ENCODE results near the gene MTHFD1L. TPM values are rescaled to one million over a fixed set of nuclear protein-coding genes. Genes with fewer than 3 reads are reported as not detected.

MTHFD1L gene
- total and polyA plus RNA-seq, 3 donors from 2014 or later = 23.4 to 35.3 (median 29.5) TPM

- intact Hi-C loops (cut with DNase I; ENCODE audit: low total_unique reads) = no loop called here
- H3K27ac ChIP-seq = peak overlapping the region in 1 of 2 donors; percentile 10
Measured at GRCh38 chr6:150907383-150907782, 41.9 kb downstream of the MTHFD1L start.

GRCh38 chr6:150908901-150909300 is 43.4 kb downstream of the MTHFD1L start:
- Histone ChIP-seq H3K4me3 (no peak overlapping the region), H3K27me3 (no peaks in the 10 kb centered on the region), H3K9me3 (no peaks in the 10 kb centered on the region), H3K4me1 (peaks cover 6% of the 10 kb centered on the region), H3K36me3 (ENCODE audit: low read depth, missing control alignments) (no peaks in the 10 kb centered on the region), H3K27ac (no peak overlapping the region)
- intact Hi-C loops (cut with DNase I; ENCODE audit: low total_unique reads) = no loop called here
- 91 to 93% methylated on average over 2 of the region's 2 CpGs for WGBS, 2 donors
- no peak for DNase-seq
- TF ChIP-seq CTCF (IDR thresholded peaks at IDR 0.05) (no peak), POLR2A (IDR thresholded peaks at IDR 0.05) (no peak)

More at GRCh38 chr6:150907383-150907782, 41.9 kb downstream of the MTHFD1L start:
- Histone ChIP-seq H3K4me1 (peaks cover 8% of the 10 kb centered on the region), H3K36me3 (ENCODE audit: low read depth, missing control alignments) (no peaks in the 10 kb centered on the region), H3K4me3 (no peak overlapping the region), H3K9me3 (no peaks in the 10 kb centered on the region), H3K27me3 (no peaks in the 10 kb centered on the region)
- TF ChIP-seq POLR2A (IDR thresholded peaks at IDR 0.05) = no peak
- no peak for TF ChIP-seq CTCF (IDR thresholded peaks at IDR 0.05)
- WGBS, 2 donors = 69 to 79% methylated on average over 8 of the region's 8 CpGs
- DNase-seq = peak; percentile 30

GRCh38 chr6:150910561-150910960 is 45.1 kb downstream of the MTHFD1L start:
- Histone ChIP-seq H3K4me1 (peaks cover 6% of the 10 kb centered on the region), H3K36me3 (ENCODE audit: low read depth, missing control alignments) (no peaks in the 10 kb centered on the region), H3K27me3 (no peaks in the 10 kb centered on the region), H3K27ac (no peak overlapping the region), H3K9me3 (no peaks in the 10 kb centered on the region), H3K4me3 (no peak overlapping the region)
- intact Hi-C loops (cut with DNase I; ENCODE audit: low total_unique reads) = no loop called here
- WGBS, 2 donors = 59 to 93% methylated on average over 2 of the region's 2 CpGs
- no peak for TF ChIP-seq POLR2A (IDR thresholded peaks at IDR 0.05)
- TF ChIP-seq CTCF (IDR thresholded peaks at IDR 0.05) = no peak
- DNase-seq = no peak

GRCh38 chr6:150914372-150914771 is 48.9 kb downstream of the MTHFD1L start:
- intact Hi-C loops (cut with DNase I; ENCODE audit: low total_unique reads) = no loop called here
- H3K36me3 ChIP-seq (ENCODE audit: low read depth, missing control alignments) = no peaks in the 10 kb centered on the region
- no peak for DNase-seq
- H3K4me3 ChIP-seq = no peak overlapping the region
- WGBS, 2 donors = 91 to 95% methylated on average over 6 of the region's 6 CpGs
- TF ChIP-seq CTCF (IDR thresholded peaks at IDR 0.05) (no peak), POLR2A (IDR thresholded peaks at IDR 0.05) (no peak)
- H3K27ac ChIP-seq = no peak overlapping the region
- H3K9me3 ChIP-seq = no peaks in the 10 kb centered on the region
- H3K4me1 ChIP-seq = no peaks in the 10 kb centered on the region
- no peaks in the 10 kb centered on the region for H3K27me3 ChIP-seq

GRCh38 chr6:150915131-150915879 is 49.8 kb downstream of the MTHFD1L start:
- Histone ChIP-seq H3K27ac (no peak overlapping the region), H3K27me3 (no peaks in the 10 kb centered on the region), H3K36me3 (ENCODE audit: low read depth, missing control alignments) (no peaks in the 10 kb centered on the region), H3K9me3 (no peaks in the 10 kb centered on the region), H3K4me1 (no peaks in the 10 kb centered on the region), H3K4me3 (no peak overlapping the region)
- WGBS, 2 donors = 76 to 82% methylated on average over 6 of the region's 6 CpGs
- intact Hi-C loops (cut with DNase I; ENCODE audit: low total_unique reads) = no loop called here
- no peak for DNase-seq
- TF ChIP-seq CTCF (IDR thresholded peaks at IDR 0.05) (no peak), POLR2A (IDR thresholded peaks at IDR 0.05) (no peak)
